Measurements from ENCODE around the gene CENPM.

- TF ChIP-seq CTCF (IDR thresholded peaks at IDR 0.05 in 4 of 5, conservative IDR thresholded peaks at IDR 0.05 in 1 of 5) (no peak), POLR2A (IDR thresholded peaks at IDR 0.05) (no peak)
These were observed 44.9 kb downstream of the CENPM start for GRCh38 chr22:41902016-41902415.
